Heart right ventricle (tissue), 16 donors: Measurements from ENCODE around the gene RNASE12. TPM values are rescaled to one million over a fixed set of nuclear protein-coding genes. Genes with fewer than 3 reads are reported as not detected.

Experiments used
- ATAC-seq, 8 donors: fragments of 200-7000 bp; cut with Tn5 transposase; one replicate each; pipeline ENCODE4 v1.9.1; 2020; ENCODE audit warnings: mild to moderate bottlenecking in 8 of 8, moderate library complexity in 8 of 8, moderate number of reproducible peaks in 1 of 8
- DNase-seq, 2 donors: peaks; one replicate each; pipeline ENCODE4 v3.0.0-alpha.2; 2020
- H3K27ac ChIP-seq, 10 donors: fragments of 200-600 bp; sonication (generic) in 2 of 10; one replicate each; pipeline versions ENCODE4 v1.5.0 to v1.8.0; 2020 to 2022; ENCODE audit warnings: mild to moderate bottlenecking in 3 of 10
- H3K27me3 ChIP-seq, 7 donors: fragments of 200-600 bp; one replicate each; pipeline ENCODE4 v1.8.0; 2021 to 2022; ENCODE audit warnings: mild to moderate bottlenecking in 2 of 7
- H3K36me3 ChIP-seq, 9 donors: fragments of 200-600 bp; sonication (generic) in 1 of 9; one replicate each; pipeline versions ENCODE4 v1.5.0 to v1.8.0; 2020 to 2022; ENCODE audit warnings: mild to moderate bottlenecking in 2 of 9
- H3K4me1 ChIP-seq, 9 donors: fragments of 200-600 bp; sonication (generic) in 1 of 9; one replicate each; pipeline versions ENCODE4 v1.5.0 to v1.8.0; 2020 to 2022; ENCODE audit warnings: mild to moderate bottlenecking in 4 of 9
- H3K4me3 ChIP-seq, 10 donors: fragments of 200-600 bp; sonication (generic) in 2 of 10; one replicate each; pipeline versions ENCODE4 v1.5.0 to v1.8.0; 2020 to 2022; ENCODE audit warnings: mild to moderate bottlenecking in 7 of 10, moderate library complexity in 2 of 10
- H3K9me3 ChIP-seq, 11 donors: fragments of 200-600 bp in 10 of 11; sonication (generic) in 2 of 11; one replicate each; pipeline versions ENCODE4 v1.5.0 to v1.8.0; 2013 to 2022; ENCODE audit warnings: mild to moderate bottlenecking in 2 of 11, control low read depth in 1 of 11, moderate library complexity in 1 of 11
- WGBS, 2 donors: extraction: QIAGEN DNeasy Blood & Tissue Kit; methylation state at CpG; one replicate each; pipeline ENCODE4 v1.1.7; 2013; ENCODE audit warnings: inconsistent platforms in 1 of 2; 5-methylcytosine and 5-hydroxymethylcytosine counted together
- intact Hi-C, 10 donors: fragments of 100-400 bp; cut with DNase I; formaldehyde crosslinking; loops; one replicate each; pipeline versions ENCODE4 v1.11.1 to v1.14.2; 2022
- polyA plus RNA-seq, 2 donors: library from polyadenylated mRNA; stranded (reverse); fragments of 200-250 nt; gene quantifications; one replicate each; pipeline ENCODE4 v1.2.3, GENCODE V29; 2013
- total RNA-seq, 10 donors: library from RNA; stranded (reverse); fragmentation: NEBNext Ultra II Directional in 3 of 10; extraction: Animal tissue kit (Norgen Biotek cat#: 25700) in 3 of 10; gene quantifications; one replicate each; pipeline versions ENCODE4 v1.2.1 to v1.2.4, GENCODE V29; 2021 to 2023
- TF ChIP-seq, protein P1 (sequence below), 9 donors: fragments of 200-600 bp; sonication (generic) in 2 of 9; IDR thresholded peaks; one replicate each; pipeline versions ENCODE4 v1.5.0 to v1.8.0; 2021 to 2022; ENCODE audit warnings: antibody characterized with exemption in 9 of 9, mild to moderate bottlenecking in 5 of 9, moderate library complexity in 1 of 9
- donor health status: Arrhythmogenic right ventricular cardiomyopathy.
- donor health status: ischemic (EF 13 %, LVEDD 7.1; RV severe dilation, severe dysfunction).
- donor health status: healthy with polysubstance abuse.
- donor health status: DM: no; HTN: yes; CAD: no.
- donor health status: DM: no; HTN: no; CAD: no.
- donor health status: ischemic (EF 25% LVEDD 6.9; RV normal size, moderate dysfunction).
- donor health status: ischemic (EF 25% LVEDD 5.7; RV mildly dilated, moderate dysfunction).
- donor health status: healthy.
- donor health status: DM: yes; HTN: yes; CAD: no.
- donor health status: Ischemic cardiomyopathy.
- donor health status: ischemic (EF 35%, LVEDD 5.7; RV mildly dilated, moderate dysfunction).
- donor health status: nonischemic (EF 11% LVEDD 7.7; RV severe dilation, severe dysfunction).
- donor health status: DM: yes; HTN: yes; CAD: no.
- donor health status: PGD.
- donor health status: ischemic (EF 29% LVEDD 5.4; RV normal size, mild dysfunction).
- donor health status: nonischemic (EF 23%, LVEDD 6.1; RV moderate dilation, normal function).

Gene RNASE12
- total and polyA plus RNA-seq, 12 donors, result not detected

DNA sequence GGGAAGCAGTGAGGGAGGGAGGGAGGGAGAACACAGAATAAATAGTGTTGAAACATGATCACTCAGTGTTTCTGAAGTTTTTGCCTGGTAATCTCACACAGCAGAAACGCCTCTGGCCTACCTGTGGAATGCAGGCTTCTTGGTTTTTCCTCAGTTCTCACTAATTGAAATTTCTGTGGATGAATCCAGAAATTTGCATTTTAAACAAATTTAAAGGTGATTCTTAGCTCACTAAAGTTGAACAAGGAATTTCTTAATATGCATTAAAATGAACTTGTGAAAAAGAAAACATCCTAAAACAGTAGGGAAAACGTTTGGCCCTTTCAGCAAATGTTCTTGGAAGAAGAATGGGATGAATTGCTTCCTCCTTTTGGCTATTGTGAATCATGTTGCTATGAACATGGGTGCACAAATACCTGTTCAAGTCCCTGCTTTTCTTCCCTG is 31.7 kb downstream of the RNASE12 start:
- Histone ChIP-seq H3K4me1 (no peaks in the 10 kb centered on the region), H3K36me3 (no peaks in the 10 kb centered on the region), H3K27me3 (no peaks in the 10 kb centered on the region), H3K4me3 (no peak overlapping the region), H3K9me3 (no peaks in the 10 kb centered on the region), H3K27ac (no peak overlapping the region)
- TF ChIP-seq, protein P1, sequence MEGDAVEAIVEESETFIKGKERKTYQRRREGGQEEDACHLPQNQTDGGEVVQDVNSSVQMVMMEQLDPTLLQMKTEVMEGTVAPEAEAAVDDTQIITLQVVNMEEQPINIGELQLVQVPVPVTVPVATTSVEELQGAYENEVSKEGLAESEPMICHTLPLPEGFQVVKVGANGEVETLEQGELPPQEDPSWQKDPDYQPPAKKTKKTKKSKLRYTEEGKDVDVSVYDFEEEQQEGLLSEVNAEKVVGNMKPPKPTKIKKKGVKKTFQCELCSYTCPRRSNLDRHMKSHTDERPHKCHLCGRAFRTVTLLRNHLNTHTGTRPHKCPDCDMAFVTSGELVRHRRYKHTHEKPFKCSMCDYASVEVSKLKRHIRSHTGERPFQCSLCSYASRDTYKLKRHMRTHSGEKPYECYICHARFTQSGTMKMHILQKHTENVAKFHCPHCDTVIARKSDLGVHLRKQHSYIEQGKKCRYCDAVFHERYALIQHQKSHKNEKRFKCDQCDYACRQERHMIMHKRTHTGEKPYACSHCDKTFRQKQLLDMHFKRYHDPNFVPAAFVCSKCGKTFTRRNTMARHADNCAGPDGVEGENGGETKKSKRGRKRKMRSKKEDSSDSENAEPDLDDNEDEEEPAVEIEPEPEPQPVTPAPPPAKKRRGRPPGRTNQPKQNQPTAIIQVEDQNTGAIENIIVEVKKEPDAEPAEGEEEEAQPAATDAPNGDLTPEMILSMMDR (IDR thresholded peaks at IDR 0.05), result no peak
- ATAC-seq (no peak), DNase-seq (no peak)
- WGBS, 2 donors, result 46 to 47% methylated on average over 2 of the region's 2 CpGs
- intact Hi-C loops, result no loop called here

- WGBS, 2 donors, result 47 to 49% methylated on average over 2 of the region's 2 CpGs
- ATAC-seq, result no peak
- intact Hi-C loops, result no loop called here
Measured at GRCh38 chr14:20557212-20557542, 34.0 kb downstream of the RNASE12 start.

DNA sequence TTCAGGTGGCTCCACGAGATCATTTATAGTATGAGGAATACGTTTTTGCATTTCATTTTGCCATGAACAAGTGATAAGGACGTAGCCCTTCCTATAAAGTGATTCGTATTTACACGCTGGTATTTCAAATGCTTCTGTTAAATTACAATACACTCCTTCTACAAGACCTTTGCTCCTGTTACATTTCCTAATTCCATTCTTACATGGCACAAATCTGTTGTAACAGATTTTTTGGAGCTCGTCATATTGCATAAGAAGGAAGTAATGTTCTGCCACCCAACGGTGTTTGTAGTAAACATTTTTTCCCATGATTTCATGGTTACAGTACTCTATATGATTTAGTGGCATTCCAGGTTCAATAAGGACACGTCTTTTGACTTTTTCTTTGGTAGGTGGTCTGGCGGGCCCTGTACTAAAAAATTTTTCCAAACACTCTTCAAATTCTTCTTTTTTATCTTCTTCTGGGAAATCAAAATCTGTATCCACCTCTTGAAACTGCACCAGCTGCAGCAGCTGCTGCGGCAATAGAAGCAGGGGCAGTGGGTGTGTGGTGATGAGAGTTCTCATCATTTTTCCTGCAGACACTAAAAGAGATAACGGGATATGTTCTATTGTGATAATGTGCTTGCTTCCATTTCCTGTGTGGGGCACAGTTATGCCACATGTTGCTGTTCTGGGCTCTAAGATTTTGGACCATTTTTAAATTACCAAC is 34.5 kb downstream of the RNASE12 start:
- TF ChIP-seq, protein P1 (IDR thresholded peaks at IDR 0.05), result no peak
- no peak overlapping the region for H3K27ac ChIP-seq
- H3K27me3 ChIP-seq, result no peaks in the 10 kb centered on the region
- H3K4me3 ChIP-seq, result no peak overlapping the region
- no peak for DNase-seq
- no peaks in the 10 kb centered on the region for H3K9me3 ChIP-seq
- intact Hi-C loops, result no loop called here
- no peak for ATAC-seq
- H3K36me3 ChIP-seq, result no peaks in the 10 kb centered on the region
- H3K4me1 ChIP-seq, result no peaks in the 10 kb centered on the region
- WGBS, 2 donors, result 62 to 64% methylated on average over 11 of the region's 11 CpGs

More at GRCh38 chr14:20557212-20557542, 34.0 kb downstream of the RNASE12 start:
- Histone ChIP-seq H3K4me1 (no peaks in the 10 kb centered on the region), H3K27me3 (no peaks in the 10 kb centered on the region), H3K27ac (no peak overlapping the region), H3K4me3 (no peak overlapping the region), H3K36me3 (no peaks in the 10 kb centered on the region), H3K9me3 (no peaks in the 10 kb centered on the region)
- TF ChIP-seq, protein P1 (IDR thresholded peaks at IDR 0.05), result no peak
- no peak for DNase-seq

- H3K9me3 ChIP-seq, result no peaks in the 10 kb centered on the region
- H3K27me3 ChIP-seq, result no peaks in the 10 kb centered on the region
- no peaks in the 10 kb centered on the region for H3K36me3 ChIP-seq
- ATAC-seq (no peak), DNase-seq (no peak)
- no peak overlapping the region for H3K4me3 ChIP-seq
- no peaks in the 10 kb centered on the region for H3K4me1 ChIP-seq
- 86 to 87% methylated on average over 3 of the region's 3 CpGs for WGBS, 2 donors
- intact Hi-C loops, result no loop called here
- no peak overlapping the region for H3K27ac ChIP-seq
- TF ChIP-seq, protein P1 (IDR thresholded peaks at IDR 0.05), result no peak
Measured at GRCh38 chr14:20555845-20556244, 35.3 kb downstream of the RNASE12 start.
